ENCODE measurements around the gene SIPA1L3.

The SIPA1L3 gene

DNA sequence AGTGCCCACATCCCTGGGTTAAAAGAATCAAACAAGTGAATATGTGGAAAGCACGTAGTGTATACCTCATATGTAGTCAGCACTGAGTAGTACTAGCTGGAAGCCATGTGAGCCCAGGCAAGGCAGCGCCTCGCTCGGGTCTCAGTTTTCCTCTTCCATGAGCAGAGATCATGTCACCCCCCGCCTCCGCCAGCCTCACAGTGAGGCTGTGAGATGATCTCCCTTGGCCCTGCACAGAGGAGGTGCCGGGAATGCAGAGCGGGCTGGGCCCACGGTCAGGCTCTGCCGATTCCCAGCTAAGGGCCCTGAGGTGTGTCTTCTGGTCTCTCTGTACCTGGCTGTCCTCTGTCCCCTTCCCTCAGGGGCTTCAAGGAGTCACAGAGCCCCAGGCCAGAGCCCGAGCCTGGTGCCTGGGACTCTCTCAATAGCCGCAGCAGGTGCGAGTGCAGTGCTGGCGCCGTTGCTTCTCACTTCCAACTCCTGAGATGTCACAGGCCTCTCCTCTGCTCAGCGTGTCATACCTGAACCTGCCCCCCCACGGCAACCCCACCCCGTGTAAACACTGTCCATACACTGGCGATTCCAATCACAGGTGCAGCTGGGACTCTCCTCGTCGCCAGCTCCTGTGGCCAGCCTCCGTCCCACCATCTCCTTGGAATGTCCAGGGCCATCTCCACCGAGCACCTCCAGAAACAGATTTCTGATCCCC lies 290.1 kb downstream of the SIPA1L3 start:
- TF ChIP-seq, protein P1, sequence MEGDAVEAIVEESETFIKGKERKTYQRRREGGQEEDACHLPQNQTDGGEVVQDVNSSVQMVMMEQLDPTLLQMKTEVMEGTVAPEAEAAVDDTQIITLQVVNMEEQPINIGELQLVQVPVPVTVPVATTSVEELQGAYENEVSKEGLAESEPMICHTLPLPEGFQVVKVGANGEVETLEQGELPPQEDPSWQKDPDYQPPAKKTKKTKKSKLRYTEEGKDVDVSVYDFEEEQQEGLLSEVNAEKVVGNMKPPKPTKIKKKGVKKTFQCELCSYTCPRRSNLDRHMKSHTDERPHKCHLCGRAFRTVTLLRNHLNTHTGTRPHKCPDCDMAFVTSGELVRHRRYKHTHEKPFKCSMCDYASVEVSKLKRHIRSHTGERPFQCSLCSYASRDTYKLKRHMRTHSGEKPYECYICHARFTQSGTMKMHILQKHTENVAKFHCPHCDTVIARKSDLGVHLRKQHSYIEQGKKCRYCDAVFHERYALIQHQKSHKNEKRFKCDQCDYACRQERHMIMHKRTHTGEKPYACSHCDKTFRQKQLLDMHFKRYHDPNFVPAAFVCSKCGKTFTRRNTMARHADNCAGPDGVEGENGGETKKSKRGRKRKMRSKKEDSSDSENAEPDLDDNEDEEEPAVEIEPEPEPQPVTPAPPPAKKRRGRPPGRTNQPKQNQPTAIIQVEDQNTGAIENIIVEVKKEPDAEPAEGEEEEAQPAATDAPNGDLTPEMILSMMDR (IDR thresholded peaks at IDR 0.05; ENCODE audit: low read depth, low read length), result no peak
- Histone ChIP-seq H3K27ac (no peak overlapping the region), H3K27me3 (ENCODE audit: insufficient read depth, low read depth, severe bottlenecking) (no peaks in the 10 kb centered on the region), H3K9me3 (ENCODE audit: severe bottlenecking) (no peaks in the 10 kb centered on the region), H3K36me3 (peaks cover 14% of the 10 kb centered on the region), H3K4me3 (ENCODE audit: low read depth, low read length) (no peak overlapping the region)
- no peak for DNase-seq

DNA sequence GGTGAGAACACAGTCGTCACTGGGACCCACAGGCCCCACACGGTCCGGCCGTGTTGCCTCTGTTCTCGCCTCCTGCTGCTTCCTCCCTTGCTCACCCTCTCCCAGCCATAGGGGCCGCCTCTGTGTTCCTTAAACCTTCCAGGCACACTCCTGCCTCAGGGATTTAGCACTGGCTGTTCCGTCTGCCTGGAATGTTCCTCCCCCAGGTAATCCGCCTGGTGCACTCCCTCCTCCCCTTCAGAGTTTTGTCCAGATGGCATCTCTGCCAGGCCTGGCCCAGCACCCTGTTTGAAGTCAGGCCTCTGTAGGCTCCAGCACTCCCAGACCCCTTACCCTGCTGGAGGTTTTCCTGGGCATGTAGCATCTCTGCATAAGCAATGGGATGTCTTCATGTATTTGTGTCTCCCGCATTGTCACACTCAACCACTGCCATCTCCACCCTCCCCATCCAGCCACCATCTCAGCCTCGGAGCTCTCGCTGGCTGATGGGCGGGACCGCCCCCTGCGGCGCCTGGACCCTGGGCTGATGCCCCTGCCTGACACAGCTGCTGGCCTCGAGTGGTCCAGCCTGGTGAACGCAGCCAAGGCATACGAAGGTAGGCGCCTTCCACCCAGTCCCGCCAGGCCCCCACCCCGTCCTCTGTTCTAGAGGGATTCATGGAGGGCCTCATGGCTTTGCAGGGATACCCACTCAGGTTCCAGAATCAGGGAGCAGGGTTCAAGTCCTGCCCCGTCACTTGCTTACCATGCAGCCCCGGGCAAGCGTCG lies 291.1 kb downstream of the SIPA1L3 start:
- Histone ChIP-seq H3K4me3 (ENCODE audit: low read depth, low read length) (no peak overlapping the region), H3K36me3 (peaks cover 23% of the 10 kb centered on the region), H3K27ac (no peak overlapping the region), H3K9me3 (ENCODE audit: severe bottlenecking) (no peaks in the 10 kb centered on the region), H3K27me3 (ENCODE audit: insufficient read depth, low read depth, severe bottlenecking) (no peaks in the 10 kb centered on the region)
- TF ChIP-seq, protein P1 (IDR thresholded peaks at IDR 0.05; ENCODE audit: low read depth, low read length), result no peak
- DNase-seq, result no peak

DNA sequence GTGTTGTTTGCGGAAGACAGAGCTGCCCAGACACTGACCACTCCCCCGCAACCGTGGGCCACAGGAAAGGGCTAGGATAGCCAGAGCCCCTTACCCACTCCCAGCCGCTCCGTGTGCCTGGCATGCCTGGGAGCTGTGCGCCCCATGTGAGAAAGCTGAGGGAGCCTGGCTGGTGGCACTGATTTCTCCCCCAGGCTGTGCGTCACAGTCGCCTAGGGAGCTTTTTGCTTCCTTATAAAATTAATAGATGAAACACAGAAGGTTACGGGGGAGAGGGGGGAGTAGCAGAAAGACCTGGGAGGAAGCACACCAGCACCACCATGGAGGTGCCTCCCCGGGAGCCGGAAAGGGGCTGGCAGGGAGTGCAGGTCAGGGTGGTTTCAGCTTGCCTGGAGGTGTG lies 292.3 kb downstream of the SIPA1L3 start:
- Histone ChIP-seq H3K36me3 (peaks cover 23% of the 10 kb centered on the region), H3K27me3 (ENCODE audit: insufficient read depth, low read depth, severe bottlenecking) (no peaks in the 10 kb centered on the region), H3K27ac (no peak overlapping the region), H3K9me3 (ENCODE audit: severe bottlenecking) (no peaks in the 10 kb centered on the region), H3K4me3 (ENCODE audit: low read depth, low read length) (no peak overlapping the region)
- DNase-seq, result no peak
- TF ChIP-seq, protein P1 (IDR thresholded peaks at IDR 0.05; ENCODE audit: low read depth, low read length), result no peak

DNA sequence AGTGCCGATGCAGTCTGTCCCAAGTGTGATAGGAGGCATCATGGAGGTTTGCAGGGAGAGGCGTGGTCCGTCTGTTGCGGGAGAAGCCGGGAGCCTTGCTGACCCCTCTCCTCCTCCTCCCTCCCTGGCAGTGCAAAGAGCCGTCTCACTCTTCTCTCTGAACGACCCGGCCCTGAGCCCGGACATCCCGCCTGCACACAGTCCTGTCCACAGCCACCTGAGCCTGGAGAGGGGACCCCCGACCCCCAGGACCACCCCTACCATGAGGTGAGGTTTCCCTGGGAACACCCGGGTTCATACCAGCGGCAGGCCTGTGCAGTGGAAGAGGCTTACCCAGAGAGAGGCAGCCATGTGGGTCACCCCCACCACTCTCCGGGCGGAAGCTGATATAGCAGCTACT lies 294.7 kb downstream of the SIPA1L3 start:
- H3K4me3 ChIP-seq (ENCODE audit: low read depth, low read length), result no peak overlapping the region
- DNase-seq, result no peak
- TF ChIP-seq, protein P1 (IDR thresholded peaks at IDR 0.05; ENCODE audit: low read depth, low read length), result no peak
- no peaks in the 10 kb centered on the region for H3K9me3 ChIP-seq (ENCODE audit: severe bottlenecking)
- peaks cover 23% of the 10 kb centered on the region for H3K36me3 ChIP-seq
- H3K27ac ChIP-seq, result no peak overlapping the region
- H3K27me3 ChIP-seq (ENCODE audit: insufficient read depth, low read depth, severe bottlenecking), result no peaks in the 10 kb centered on the region

DNA sequence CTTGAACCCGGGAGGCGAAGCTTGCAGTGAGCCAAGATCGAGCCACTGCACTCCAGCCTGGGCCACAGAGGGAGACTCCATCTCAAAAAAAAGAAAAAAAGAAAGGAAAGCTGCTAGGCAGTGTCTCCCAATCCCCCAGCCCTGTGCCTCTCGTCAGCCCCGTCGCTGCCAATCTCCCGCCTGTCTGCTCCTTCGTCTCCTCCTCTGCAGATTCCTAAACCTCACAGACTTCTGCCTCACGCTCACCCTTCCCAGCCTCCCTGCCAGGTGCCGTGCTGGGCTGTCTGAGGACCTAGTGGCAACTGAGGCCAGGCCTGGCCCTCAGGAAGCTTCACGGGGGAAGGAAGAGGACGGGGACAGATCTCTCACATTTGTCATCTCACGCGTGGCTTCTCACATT lies 295.5 kb downstream of the SIPA1L3 start:
- TF ChIP-seq, protein P1 (IDR thresholded peaks at IDR 0.05; ENCODE audit: low read depth, low read length), result no peak
- Histone ChIP-seq H3K36me3 (peaks cover 23% of the 10 kb centered on the region), H3K27ac (no peak overlapping the region), H3K27me3 (ENCODE audit: insufficient read depth, low read depth, severe bottlenecking) (no peaks in the 10 kb centered on the region), H3K4me3 (ENCODE audit: low read depth, low read length) (no peak overlapping the region), H3K9me3 (ENCODE audit: severe bottlenecking) (no peaks in the 10 kb centered on the region)
- no peak for DNase-seq
